Panc1 (cell line): ENCODE measurements around the gene GBA2.

Experiments used
- POLR2AphosphoS5 ChIP-seq: IDR thresholded peaks from 2 replicates; pipeline ENCODE4 v1.6.1; 2012; ENCODE audit warnings: mild to moderate bottlenecking, low read depth, low read length, moderate library complexity
- TCF7L2 ChIP-seq: IDR thresholded peaks from 2 replicates; pipeline ENCODE4 v1.6.1; 2011; ENCODE audit warnings: mild to moderate bottlenecking, low read depth, low read length, inconsistent platforms
- TF ChIP-seq, protein P1 (sequence below): fragments of 450-650 bp; IDR thresholded peaks from 2 replicates; pipeline ENCODE4 v1.5.1; 2017; ENCODE audit warnings: mild to moderate bottlenecking
- TF ChIP-seq, protein P2 (sequence below), 2 experiments: IDR thresholded peaks; 2 replicates each; pipeline ENCODE4 v1.6.1; 2011 to 2012; ENCODE audit warnings: low read depth in 2 of 2, control low read depth in 1 of 2, low read length in 1 of 2, mild to moderate bottlenecking in 1 of 2, moderate library complexity in 1 of 2; ENCODE audit not compliant: insufficient read depth in 1 of 2

DNA sequence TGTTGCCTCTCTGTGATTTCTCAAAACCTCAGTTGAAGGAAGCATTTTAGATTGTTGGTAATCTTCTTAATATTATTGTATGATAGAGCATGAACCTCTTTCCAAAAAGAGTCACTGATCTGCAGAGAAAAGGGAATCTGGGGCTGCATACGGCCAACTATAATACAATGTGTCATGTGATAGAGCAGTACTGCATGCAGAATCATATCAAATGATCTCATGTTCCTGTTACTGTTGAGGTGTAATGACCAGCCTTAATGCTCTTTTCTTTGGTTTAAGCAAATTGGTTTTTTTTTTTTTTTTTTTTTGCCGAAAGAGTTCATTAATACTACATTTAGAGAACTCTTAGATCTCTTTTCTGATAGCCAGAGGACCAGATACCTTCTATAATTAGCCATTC is 18.0 kb upstream of the GBA2 start:
- TF ChIP-seq POLR2AphosphoS5 (no peak), TCF7L2 (no peak)
- TF ChIP-seq, protein P1, sequence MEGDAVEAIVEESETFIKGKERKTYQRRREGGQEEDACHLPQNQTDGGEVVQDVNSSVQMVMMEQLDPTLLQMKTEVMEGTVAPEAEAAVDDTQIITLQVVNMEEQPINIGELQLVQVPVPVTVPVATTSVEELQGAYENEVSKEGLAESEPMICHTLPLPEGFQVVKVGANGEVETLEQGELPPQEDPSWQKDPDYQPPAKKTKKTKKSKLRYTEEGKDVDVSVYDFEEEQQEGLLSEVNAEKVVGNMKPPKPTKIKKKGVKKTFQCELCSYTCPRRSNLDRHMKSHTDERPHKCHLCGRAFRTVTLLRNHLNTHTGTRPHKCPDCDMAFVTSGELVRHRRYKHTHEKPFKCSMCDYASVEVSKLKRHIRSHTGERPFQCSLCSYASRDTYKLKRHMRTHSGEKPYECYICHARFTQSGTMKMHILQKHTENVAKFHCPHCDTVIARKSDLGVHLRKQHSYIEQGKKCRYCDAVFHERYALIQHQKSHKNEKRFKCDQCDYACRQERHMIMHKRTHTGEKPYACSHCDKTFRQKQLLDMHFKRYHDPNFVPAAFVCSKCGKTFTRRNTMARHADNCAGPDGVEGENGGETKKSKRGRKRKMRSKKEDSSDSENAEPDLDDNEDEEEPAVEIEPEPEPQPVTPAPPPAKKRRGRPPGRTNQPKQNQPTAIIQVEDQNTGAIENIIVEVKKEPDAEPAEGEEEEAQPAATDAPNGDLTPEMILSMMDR = no peak
- TF ChIP-seq, protein P2, sequence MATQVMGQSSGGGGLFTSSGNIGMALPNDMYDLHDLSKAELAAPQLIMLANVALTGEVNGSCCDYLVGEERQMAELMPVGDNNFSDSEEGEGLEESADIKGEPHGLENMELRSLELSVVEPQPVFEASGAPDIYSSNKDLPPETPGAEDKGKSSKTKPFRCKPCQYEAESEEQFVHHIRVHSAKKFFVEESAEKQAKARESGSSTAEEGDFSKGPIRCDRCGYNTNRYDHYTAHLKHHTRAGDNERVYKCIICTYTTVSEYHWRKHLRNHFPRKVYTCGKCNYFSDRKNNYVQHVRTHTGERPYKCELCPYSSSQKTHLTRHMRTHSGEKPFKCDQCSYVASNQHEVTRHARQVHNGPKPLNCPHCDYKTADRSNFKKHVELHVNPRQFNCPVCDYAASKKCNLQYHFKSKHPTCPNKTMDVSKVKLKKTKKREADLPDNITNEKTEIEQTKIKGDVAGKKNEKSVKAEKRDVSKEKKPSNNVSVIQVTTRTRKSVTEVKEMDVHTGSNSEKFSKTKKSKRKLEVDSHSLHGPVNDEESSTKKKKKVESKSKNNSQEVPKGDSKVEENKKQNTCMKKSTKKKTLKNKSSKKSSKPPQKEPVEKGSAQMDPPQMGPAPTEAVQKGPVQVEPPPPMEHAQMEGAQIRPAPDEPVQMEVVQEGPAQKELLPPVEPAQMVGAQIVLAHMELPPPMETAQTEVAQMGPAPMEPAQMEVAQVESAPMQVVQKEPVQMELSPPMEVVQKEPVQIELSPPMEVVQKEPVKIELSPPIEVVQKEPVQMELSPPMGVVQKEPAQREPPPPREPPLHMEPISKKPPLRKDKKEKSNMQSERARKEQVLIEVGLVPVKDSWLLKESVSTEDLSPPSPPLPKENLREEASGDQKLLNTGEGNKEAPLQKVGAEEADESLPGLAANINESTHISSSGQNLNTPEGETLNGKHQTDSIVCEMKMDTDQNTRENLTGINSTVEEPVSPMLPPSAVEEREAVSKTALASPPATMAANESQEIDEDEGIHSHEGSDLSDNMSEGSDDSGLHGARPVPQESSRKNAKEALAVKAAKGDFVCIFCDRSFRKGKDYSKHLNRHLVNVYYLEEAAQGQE (IDR thresholded peaks at IDR 0.05; ENCODE audit: insufficient read depth in 1 of 2, low read depth in 2 of 2, low read length in 1 of 2) = no peak
